ENCODE results near the gene HABP4.

HABP4 gene, protein sequence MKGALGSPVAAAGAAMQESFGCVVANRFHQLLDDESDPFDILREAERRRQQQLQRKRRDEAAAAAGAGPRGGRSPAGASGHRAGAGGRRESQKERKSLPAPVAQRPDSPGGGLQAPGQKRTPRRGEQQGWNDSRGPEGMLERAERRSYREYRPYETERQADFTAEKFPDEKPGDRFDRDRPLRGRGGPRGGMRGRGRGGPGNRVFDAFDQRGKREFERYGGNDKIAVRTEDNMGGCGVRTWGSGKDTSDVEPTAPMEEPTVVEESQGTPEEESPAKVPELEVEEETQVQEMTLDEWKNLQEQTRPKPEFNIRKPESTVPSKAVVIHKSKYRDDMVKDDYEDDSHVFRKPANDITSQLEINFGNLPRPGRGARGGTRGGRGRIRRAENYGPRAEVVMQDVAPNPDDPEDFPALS

DNA sequence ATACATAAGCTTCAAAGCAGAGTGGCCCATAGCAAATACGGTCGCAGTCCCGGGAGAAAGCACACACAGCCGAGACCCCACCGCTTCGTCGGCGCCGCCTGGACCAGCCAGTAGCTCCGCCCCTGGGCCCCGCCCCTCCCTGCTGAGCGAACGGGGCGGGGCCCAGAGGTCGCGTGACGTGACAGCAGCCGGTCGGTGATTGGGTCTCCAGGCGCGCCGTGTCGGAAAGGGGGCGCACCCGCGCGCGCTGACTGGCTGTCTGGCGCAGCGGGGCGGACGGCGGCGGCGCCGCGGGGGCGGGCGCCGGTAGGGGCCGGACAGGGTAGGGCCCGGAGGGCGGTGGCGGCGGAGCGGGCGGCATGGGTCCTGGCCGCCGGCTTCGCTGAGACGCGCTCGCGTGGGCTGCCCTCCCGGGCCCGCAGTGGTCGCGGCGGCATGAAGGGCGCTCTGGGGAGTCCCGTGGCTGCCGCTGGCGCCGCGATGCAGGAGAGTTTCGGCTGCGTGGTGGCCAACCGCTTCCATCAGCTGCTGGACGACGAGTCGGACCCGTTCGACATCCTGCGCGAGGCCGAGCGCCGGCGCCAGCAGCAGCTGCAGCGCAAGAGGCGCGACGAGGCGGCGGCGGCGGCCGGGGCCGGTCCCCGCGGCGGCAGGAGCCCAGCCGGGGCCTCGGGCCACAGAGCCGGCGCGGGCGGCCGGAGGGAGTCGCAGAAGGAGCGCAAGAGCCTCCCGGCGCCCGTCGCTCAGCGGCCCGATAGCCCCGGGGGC, at the start of gene HABP4:
TSS of gene HABP4 (plus strand) at position 325 of the 768 bp plus-strand sequence. CDS start at position 436, 111 bp downstream.
- DNase-seq: peak; percentile 97

DNA sequence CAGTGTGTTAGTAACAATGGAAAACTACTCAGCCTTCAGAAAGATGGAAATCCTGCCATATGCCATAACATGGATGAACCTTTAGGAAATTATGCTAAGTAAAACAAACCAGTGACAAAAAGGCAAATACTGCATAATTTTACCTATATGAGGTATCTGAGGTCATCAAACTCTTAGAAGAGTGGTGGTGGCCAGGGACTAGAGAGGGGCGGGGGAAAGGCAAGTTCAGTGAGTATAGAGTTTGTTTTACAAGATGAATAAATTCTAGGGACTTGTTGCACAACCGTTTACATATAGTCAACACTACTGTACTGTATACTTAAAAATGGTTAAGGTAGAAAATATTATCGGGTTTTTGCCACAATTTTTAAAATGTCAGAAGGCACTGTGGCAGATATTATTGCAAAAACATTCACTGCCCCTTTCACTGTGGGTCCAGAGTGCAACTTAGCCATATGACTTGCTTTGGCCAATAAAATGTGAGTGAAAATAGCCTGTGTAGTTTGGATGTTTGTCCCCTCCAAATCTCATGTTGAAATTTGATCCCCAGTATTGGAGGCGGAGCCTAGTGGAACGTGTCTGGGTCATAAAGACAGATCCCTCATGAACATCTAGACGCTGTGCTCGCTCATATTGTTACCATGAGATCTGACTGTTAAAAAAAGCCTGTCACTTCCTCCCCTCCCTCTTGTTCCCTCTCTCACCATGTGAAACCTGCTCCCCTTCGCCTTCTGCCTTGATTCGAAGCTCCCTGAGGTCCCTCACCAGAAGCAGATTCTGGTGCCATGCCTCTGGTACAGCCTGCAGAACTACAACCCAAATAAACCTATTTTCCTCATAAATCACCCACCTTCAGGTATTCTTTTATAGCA, 41.3 kb upstream of the HABP4 start:
- no peak for DNase-seq

GRCh38 chr9:96411129-96411838, 38.7 kb upstream of the HABP4 start:
- no peak for DNase-seq

DNA sequence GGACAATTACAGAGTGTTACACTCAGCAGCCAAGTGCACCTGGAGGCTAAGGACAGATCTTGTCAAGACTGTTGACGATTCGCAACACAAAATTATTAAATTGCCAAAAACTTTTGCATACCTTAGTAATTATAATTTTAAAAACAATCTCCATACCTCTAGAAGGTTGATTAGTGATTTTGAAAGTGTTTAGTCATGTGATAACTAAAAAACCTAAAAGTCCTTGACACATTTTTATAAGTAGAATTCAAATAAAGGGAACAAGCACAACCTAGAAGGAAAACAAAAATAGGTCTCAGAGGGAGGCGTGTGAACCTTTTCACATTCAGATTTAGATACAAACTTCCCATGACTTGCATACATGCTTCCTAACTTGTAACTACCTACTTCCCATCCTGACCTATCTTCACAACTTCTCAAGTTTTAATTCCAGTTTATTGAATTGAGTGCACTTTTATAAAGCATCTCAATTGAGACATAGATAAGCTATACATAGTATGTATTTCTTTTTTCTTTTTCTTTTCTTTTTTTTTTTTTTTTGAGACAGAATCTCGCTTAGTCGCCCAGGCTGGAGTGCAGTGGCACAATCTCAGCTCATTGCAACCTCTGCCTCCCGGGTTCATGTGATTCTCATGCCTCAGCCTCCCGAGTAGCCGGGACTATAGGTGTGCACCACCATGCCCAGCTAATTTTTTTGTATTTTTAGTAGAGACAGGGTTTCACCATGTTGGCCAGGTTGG, 37.6 kb upstream of the HABP4 start:
- no peak for DNase-seq

- no peak for DNase-seq
These were observed 36.4 kb upstream of the HABP4 start for GRCh38 chr9:96413302-96414221.

DNA sequence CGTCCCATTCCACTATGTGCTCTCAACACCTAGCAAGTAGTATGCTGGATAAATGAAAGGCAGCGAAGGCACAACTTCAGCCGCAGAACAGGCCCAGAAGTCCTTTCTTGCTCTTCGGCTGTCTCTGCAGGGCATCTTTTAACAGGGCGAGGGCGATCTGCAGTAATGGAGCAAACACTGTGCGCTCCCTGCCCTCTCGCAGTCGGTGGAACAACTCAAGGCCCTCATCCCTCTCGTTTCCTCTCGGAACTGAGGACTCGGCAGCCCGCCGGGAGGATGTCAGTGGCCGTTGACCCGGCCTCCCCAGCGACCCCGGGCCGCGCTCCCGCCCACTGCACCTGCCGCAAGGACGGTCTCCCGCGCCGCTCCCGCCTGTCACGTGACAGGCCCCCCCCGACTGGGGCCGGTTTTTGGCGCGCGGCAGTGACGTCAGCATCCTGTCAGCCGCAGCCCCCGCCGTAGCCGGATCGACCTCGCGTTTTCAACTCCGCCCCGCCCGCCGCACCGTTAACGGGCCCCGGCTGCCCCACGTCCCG, 32.9 kb upstream of the HABP4 start:
- DNase-seq: peak; percentile 93

DNA sequence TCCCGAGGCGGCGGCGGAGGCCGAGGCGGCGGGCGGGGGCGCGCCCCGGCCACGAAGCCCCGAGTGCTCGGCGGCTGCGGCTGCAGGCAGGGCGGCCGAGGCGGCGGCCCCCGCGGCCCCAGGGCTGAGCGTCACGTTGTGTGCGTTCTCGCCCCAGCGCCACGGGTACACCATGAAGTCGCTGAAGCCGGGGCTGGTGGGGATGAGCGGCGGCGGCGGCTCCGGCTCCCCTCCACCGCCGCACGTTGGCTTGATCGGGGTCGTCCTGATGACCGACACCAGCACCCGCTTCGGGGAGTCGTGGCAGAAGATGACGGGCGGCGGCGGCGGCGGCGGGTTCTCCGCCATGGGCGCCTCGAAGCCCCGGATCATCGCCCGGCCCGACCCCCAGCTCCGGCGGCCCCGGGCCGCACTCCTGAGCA, 32.3 kb upstream of the HABP4 start:
- DNase-seq: no peak

DNA sequence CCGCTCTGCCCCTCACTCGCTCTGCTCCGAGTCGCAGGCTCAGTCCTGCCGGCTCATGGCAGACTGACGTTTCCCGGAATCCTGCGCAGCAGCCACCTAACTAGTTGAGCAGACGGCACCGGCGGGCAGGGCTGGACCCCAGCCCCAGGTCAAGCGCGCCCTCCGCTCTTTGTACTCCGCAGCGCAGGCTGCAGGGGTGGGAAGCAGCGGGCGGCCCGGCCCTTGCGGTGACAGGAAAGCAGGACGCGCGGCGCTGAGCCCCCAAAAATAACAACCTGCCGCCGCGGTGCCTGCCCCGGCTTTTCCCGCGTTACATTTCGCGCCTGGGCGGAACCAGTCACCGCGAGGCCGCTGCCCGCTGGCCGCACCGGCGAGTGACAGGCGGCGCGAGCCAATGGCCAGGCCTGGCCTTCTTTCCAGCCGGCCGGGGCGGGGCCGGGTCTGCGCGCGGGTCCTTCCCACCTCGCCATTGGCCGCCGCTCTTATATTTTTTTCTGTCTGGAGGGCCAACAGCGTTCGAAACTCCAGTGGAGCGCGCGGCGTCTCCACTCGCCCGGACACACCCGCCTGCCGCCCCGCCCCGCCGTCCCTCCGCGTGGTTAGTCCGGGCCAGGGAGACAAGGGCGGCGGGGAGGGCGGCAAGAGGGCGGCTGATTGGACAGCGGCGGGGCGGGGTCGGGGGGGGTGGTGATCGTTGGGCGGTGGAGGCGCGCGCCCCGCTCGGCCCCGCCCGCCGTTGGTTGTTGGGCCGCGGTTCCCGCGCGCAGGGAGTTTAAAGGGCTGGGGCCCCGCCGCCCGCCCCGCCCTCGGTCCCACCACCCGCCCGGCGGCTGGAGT, 31.7 kb upstream of the HABP4 start, which contains the start of gene ZNF367:
TSS of gene ZNF367 (minus strand) at position 288 of the 837 bp plus-strand sequence. CDS start 338 bp downstream, outside the sequence.
- peak; percentile 96 for DNase-seq

DNA sequence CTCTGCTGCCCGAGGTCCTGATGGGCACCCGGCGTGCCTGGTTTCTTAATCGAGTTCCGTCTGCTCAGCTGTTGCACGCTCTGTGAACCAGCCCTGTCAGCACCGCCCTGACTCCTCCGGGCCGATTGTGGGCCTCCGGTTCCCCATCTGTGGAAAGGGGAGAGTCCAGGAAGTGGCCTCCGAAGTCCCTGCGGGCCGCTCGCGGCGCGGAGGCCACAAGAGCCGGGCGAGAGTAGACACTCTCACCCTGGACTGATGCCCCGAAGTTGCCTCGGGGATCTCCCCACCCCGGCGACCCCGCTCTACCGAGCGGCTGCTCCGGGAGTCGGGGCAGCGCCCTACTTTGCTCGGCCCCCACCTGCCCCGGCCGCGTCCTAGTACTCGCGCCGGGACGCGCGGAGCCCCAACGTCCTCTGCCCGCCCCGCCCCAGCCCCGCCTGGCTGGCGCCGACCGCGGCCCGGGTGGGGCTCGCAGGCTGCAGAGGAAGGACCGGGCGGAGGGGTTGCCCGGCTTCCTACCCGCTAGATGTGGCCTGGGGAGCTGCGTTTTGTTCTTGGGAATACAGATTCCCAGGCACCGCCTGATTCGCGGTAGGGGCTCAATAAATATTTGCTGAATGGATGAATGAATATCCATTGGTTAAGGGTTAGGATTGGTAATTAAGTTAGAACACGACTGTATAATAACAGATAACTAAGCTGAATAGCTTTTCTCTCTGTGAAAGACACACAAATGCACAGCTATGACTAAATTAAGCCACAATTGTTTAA, 30.9 kb upstream of the HABP4 start:
- peak; percentile 77 for DNase-seq

DNA sequence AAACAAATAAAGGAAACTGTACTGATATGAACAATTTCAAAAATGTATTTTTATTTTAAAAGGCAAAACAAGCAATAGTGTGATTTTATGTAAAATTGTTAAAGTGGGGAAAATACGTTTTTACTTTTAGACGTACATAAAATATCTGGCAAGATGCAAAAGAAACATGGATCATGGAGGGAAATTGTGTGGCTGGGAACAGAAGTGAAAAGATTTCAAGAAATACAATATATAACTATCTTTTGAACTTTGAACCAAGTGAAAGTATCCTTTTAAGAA, 30.3 kb upstream of the HABP4 start:
- no peak for DNase-seq

DNA sequence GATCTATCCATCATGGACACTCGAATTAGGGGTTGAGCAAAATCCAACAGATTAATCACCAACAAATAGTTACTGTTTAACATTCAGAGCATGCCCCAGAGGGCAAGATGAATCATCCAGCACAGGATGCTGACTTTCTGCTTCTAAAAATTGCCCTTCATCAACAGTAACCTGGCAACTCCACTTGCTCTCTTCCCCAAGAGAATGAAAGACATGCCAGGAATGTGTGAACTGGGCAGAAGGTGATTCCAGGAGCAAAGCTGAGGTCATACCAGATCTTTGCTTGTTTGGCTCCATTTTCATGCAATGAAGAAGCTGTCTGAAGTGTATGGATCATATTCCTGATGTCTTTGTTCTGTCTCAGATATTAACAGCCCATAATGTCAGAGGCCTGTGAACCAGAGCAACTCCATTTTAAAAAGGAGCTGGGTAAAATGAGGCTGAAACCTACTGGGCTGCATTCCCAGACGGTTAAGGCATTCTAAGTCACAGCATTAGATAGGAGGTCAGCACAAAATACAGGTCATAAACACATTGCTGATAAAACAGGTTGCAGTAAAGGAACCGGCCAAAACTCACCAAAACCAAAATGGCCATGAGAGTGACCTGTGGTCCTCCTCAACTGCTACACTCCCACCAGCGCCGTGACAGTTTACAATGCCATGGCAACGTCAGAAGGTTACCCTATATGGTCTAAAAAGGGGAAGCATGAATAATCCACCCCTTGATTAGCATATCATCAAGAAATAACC, 29.3 kb upstream of the HABP4 start:
- no peak for DNase-seq

GRCh38 chr9:96423322-96423984, 26.5 kb upstream of the HABP4 start:
- no peak for DNase-seq

DNA sequence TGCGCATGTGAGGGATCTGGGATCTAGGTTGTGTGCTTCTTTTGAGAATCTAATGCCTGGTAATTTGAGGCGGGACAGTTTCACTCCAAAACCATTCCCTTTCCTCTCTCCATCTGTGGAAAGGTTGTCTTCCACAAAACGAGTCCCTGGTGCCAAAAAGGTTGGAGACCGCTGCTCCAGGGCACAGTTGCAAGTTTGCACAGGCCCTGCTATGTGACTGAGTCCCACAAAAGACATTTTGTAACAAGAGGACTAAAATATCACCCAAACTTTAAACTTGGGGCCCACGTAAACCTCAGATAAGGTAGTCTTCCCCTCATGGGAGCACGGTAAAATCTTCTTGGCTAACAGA, 26.0 kb upstream of the HABP4 start:
- no peak for DNase-seq

- DNase-seq: no peak
These were observed 24.3 kb upstream of the HABP4 start for GRCh38 chr9:96425500-96426169.

GRCh38 chr9:96429732-96430131, 20.2 kb upstream of the HABP4 start:
- DNase-seq: no peak

DNA sequence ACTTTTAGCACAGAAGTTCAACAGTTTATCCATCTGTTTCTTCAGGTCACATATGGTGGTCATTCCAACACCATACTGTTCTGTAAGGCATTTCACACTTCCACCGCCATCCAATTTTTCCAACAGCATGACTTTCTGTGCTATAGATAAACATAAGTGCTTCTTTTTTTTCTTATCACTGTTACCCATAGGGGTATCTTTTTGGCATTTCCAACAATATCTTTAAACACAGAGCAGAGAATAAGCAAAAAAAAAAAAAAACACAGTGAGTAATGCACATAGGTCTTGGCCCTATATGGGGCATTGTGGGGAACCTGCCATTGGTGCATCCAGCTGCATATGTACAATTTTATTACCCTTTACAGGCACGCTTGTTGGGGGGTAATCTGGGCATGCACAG, 19.6 kb upstream of the HABP4 start:
- no peak for DNase-seq

- DNase-seq: no peak
These were observed 14.6 kb upstream of the HABP4 start for GRCh38 chr9:96435345-96435744.

All from right forelimb (tissue), 1 donor.